Ascending aorta (tissue), 2 donors: ENCODE measurements around the gene SCGB1C2. TPM values are rescaled to one million over a fixed set of nuclear protein-coding genes. Genes with fewer than 3 reads are reported as not detected.

Experiments
- DNase-seq, 2 donors: peaks; one replicate each; pipeline ENCODE4 v3.0.0-alpha.2; 2019; ENCODE audit warnings: low spot score in 2 of 2
- H3K27ac ChIP-seq, 2 donors: fragments of 200-600 bp; sonication (generic); one replicate each; pipeline ENCODE4 v1.5.1; 2016 to 2017; ENCODE audit warnings: mild to moderate bottlenecking in 1 of 2
- H3K27me3 ChIP-seq: fragments of 200-600 bp; sonication (generic); one replicate; pipeline ENCODE4 v1.5.1; 2017
- H3K36me3 ChIP-seq, 2 donors: fragments of 200-600 bp; sonication (generic); one replicate each; pipeline ENCODE4 v1.5.1; 2016
- H3K4me1 ChIP-seq, 2 donors: fragments of 200-600 bp; sonication (generic); one replicate each; pipeline ENCODE4 v1.5.1; 2016 to 2017; ENCODE audit warnings: mild to moderate bottlenecking in 1 of 2
- H3K4me3 ChIP-seq, 2 donors: fragments of 200-600 bp; sonication (generic); one replicate each; pipeline ENCODE4 v1.5.1; 2016 to 2017; ENCODE audit warnings: mild to moderate bottlenecking in 1 of 2
- H3K9me3 ChIP-seq, 2 donors: fragments of 200-600 bp; sonication (generic); one replicate each; pipeline ENCODE4 v1.5.1; 2016
- intact Hi-C: fragments of 100-400 bp; cut with DNase I; formaldehyde crosslinking; loops from one replicate; pipeline ENCODE4 v1.15.1; 2023
- total RNA-seq: library from RNA; depleted of rRNA; stranded (reverse); fragments of >200 nt; gene quantifications from one replicate; pipeline ENCODE4 v1.1.0, GENCODE V29; 2016
- TF ChIP-seq, protein P1 (sequence below), 3 experiments: fragments of 200-600 bp in 2 of 3; fragments of 450-650 bp in 1 of 3; sonication (generic) in 2 of 3; IDR thresholded peaks; one replicate each; pipeline ENCODE4 v1.5.1; 2016 to 2019; ENCODE audit warnings: antibody characterized with exemption in 3 of 3, mild to moderate bottlenecking in 1 of 3, moderate library complexity in 1 of 3

SCGB1C2 gene
- total RNA-seq, 1 donor from 2014 or later: not detected

DNA sequence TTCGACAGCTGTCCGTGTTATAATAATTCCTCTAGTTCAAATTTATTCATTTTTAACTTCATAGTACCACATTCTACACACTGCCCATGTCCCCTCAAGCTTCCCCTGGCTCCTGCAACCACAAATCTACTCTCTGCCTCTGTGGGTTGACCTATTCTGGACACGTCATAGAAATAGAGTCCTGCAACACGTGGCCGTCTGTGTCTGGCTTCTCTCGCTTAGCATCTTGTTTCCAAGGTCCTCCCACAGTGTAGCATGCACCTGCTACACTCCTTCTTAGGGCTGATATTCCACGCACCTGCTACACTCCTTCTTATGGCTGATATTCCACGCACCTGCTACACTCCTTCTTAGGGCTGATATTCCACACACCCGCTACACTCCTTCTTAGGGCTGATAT, 16.5 kb downstream of the SCGB1C2 start:
- Histone ChIP-seq H3K4me1 (no peaks in the 10 kb centered on the region), H3K4me3 (no peak overlapping the region), H3K27me3 (no peaks in the 10 kb centered on the region), H3K27ac (no peak overlapping the region), H3K36me3 (no peaks in the 10 kb centered on the region), H3K9me3 (no peaks in the 10 kb centered on the region)
- DNase-seq: no peak
- TF ChIP-seq, protein P1, sequence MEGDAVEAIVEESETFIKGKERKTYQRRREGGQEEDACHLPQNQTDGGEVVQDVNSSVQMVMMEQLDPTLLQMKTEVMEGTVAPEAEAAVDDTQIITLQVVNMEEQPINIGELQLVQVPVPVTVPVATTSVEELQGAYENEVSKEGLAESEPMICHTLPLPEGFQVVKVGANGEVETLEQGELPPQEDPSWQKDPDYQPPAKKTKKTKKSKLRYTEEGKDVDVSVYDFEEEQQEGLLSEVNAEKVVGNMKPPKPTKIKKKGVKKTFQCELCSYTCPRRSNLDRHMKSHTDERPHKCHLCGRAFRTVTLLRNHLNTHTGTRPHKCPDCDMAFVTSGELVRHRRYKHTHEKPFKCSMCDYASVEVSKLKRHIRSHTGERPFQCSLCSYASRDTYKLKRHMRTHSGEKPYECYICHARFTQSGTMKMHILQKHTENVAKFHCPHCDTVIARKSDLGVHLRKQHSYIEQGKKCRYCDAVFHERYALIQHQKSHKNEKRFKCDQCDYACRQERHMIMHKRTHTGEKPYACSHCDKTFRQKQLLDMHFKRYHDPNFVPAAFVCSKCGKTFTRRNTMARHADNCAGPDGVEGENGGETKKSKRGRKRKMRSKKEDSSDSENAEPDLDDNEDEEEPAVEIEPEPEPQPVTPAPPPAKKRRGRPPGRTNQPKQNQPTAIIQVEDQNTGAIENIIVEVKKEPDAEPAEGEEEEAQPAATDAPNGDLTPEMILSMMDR (IDR thresholded peaks at IDR 0.05): no peak
- intact Hi-C loops: no loop called here

DNA sequence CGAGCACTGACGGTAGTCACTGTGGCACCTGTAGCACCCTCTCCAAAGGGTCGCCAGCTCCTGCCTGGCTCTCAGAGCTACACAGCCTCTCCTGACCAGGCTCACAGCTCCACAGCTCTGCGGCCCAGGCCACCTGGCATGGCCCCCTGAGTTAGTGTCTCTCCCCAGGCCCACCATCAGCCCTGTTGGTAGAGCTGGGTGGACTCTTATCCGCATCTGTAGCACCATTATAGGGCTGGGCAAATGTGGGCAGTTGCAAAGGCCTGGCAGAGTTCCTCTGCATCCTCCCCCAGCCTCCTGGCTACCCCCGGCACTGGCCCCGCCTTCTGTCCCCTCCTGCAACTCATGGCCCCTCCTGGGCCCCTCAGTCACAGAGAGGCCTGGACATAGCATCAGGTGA, 18.2 kb downstream of the SCGB1C2 start:
- TF ChIP-seq, protein P1 (IDR thresholded peaks at IDR 0.05): no peak
- no peaks in the 10 kb centered on the region for H3K36me3 ChIP-seq
- intact Hi-C loops: no loop called here
- no peak for DNase-seq
- H3K27ac ChIP-seq: no peak overlapping the region
- no peaks in the 10 kb centered on the region for H3K27me3 ChIP-seq
- no peak overlapping the region for H3K4me3 ChIP-seq
- no peaks in the 10 kb centered on the region for H3K9me3 ChIP-seq
- no peaks in the 10 kb centered on the region for H3K4me1 ChIP-seq

DNA sequence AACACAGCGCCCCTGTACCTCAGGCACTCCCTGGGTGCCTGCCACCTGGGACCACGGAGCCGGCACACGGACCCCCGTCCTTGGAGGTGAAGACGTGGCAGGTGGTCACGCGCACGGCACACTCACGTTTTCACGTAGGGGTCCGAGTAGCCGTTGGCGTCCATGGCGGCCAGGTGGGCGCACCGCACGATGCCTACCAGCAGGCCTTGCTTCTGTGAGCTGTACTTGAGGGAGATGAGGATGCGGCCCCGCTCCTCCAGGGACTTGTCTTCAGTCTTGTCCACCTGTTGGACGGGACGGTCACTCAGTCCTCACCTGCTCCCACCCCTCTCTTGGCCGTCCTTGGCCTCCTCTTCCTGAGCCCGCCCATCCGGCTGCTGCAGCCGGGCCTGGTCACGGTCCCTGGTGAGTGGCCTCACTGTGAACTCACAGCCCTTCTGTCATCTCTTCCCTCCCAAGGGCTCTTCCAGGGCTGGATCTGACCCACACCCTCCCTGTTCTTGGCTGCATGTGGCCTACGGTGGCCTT, 18.8 kb downstream of the SCGB1C2 start:
- TF ChIP-seq, protein P1 (IDR thresholded peaks at IDR 0.05): no peak
- DNase-seq: no peak
- Histone ChIP-seq H3K27me3 (no peaks in the 10 kb centered on the region), H3K4me3 (no peak overlapping the region), H3K27ac (no peak overlapping the region), H3K4me1 (no peaks in the 10 kb centered on the region), H3K9me3 (no peaks in the 10 kb centered on the region), H3K36me3 (no peaks in the 10 kb centered on the region)
- intact Hi-C loops: no loop called here

DNA sequence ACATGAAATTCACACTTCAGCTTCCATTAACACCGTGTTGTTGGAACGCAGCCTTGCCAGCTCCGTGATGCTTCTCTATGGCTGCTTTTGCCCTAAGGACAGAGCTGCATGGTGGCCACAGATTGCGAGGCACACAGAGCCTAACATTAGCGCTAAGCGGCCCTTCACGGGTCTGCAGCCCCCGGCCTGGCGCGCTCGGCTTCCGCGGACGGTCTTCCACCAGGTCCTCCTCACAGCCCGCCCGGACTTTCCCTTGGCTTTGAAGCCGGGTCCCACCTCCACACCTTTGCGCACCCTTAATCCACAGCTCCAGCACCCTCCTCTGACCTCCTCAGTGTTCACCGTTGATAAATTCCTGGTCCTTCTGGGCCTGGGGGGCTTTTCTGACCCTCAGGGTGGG, 19.6 kb downstream of the SCGB1C2 start:
- H3K9me3 ChIP-seq: no peaks in the 10 kb centered on the region
- no peaks in the 10 kb centered on the region for H3K4me1 ChIP-seq
- DNase-seq: no peak
- no peaks in the 10 kb centered on the region for H3K36me3 ChIP-seq
- no peak overlapping the region for H3K4me3 ChIP-seq
- no peak overlapping the region for H3K27ac ChIP-seq
- TF ChIP-seq, protein P1 (IDR thresholded peaks at IDR 0.05): no peak
- no peaks in the 10 kb centered on the region for H3K27me3 ChIP-seq
- intact Hi-C loops: no loop called here

DNA sequence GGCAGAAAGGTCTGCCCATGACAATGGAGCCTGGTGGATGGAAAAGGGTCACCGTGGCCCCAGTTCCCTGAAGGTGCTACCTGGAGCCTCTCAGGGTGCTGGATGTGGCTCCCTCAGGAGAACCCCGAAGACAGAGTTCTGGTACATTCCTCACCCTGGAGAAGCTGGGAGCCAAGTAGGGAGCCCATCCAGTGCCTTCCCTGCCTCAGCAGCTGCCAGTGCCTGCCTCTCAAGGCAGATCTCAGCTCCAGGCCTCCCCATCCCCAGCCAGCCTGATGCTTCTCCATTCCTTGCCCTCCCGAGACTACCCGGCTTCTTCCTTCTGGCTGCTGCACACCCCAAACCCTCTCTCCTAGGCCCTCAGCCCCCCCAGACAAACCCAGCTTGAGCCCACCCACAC, 20.5 kb downstream of the SCGB1C2 start:
- Histone ChIP-seq H3K4me3 (no peak overlapping the region), H3K27me3 (no peaks in the 10 kb centered on the region), H3K27ac (no peak overlapping the region), H3K36me3 (no peaks in the 10 kb centered on the region), H3K9me3 (no peaks in the 10 kb centered on the region), H3K4me1 (no peaks in the 10 kb centered on the region)
- intact Hi-C loops: no loop called here
- no peak for DNase-seq
- TF ChIP-seq, protein P1 (IDR thresholded peaks at IDR 0.05): no peak

DNA sequence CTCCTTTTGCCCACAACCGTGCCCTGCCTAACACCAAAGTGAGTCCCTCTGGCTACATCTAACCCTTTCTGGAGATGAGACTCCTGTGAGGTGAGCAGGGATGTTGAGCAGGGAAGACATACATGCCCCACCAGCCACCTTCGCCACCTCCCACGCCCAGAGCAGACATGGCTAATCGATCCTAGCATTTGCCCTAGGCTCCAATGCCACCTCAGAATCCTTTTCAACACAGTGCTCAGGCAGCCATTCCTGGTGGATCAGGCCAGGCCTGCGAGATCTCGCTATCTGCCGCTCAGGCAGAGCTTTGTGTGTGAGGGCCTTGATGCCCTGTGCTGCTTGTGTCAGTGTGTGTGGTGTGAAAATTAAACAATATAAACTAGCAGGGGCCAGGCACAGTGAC, 21.0 kb downstream of the SCGB1C2 start:
- Histone ChIP-seq H3K9me3 (no peaks in the 10 kb centered on the region), H3K4me3 (no peak overlapping the region), H3K4me1 (no peaks in the 10 kb centered on the region), H3K27me3 (no peaks in the 10 kb centered on the region), H3K27ac (no peak overlapping the region), H3K36me3 (no peaks in the 10 kb centered on the region)
- DNase-seq: no peak
- TF ChIP-seq, protein P1 (IDR thresholded peaks at IDR 0.05): no peak
- intact Hi-C loops: no loop called here
